IMR-90 (cell line): ENCODE data around the gene PALM3. TPM values are rescaled to one million over a fixed set of nuclear protein-coding genes. Genes with fewer than 3 reads are reported as not detected.

Experiments
- ATAC-seq: fragments of 200-7000 bp; cut with Tn5 transposase; 2 replicates; pipeline ENCODE4 v1.9.1; 2020; ENCODE audit warnings: low read depth, mild to moderate bottlenecking, moderate library complexity
- BruUV-seq: library from RNA; stranded (reverse); fragments of 400-500 nt; replicated peaks from 2 replicates; lab custom pipeline; 2021; lab: Mats Ljungman, UMichigan
- CTCF ChIA-PET: fragments of 300-600 bp; formaldehyde crosslinking; extraction: SDS; loops from one replicate; lab custom pipeline; 2021; ENCODE audit warnings: antibody characterized with exemption; lab: Yijun Ruan, JAX
- POLR2A ChIA-PET: fragments of 300-600 bp; sonication (Branson Sonifier 250); formaldehyde crosslinking; loops from one replicate; lab custom pipeline; 2022; ENCODE audit warnings: antibody characterized with exemption; ENCODE audit not compliant: unreplicated experiment; lab: Charles Lee
- DNase-seq: peaks from one replicate; pipeline ENCODE4 v3.0.0; 2013
- H2AFZ ChIP-seq: replicated peaks from 2 replicates; pipeline ENCODE3; 2013; ENCODE audit warnings: low read length, mild to moderate bottlenecking; ENCODE audit not compliant: poor library complexity
- H2AK5ac ChIP-seq: 2 replicates; pipeline ENCODE4 v1.6.1; 2013; ENCODE audit warnings: low read depth, low read length, inconsistent platforms
- H2AK9ac ChIP-seq: replicated peaks from 2 replicates; pipeline ENCODE3; 2013; ENCODE audit warnings: mild to moderate bottlenecking, low read depth, low read length, moderate library complexity; ENCODE audit not compliant: poor library complexity
- H2BK120ac ChIP-seq: 2 replicates; pipeline ENCODE4 v1.6.1; 2013; ENCODE audit warnings: low read depth, low read length, inconsistent platforms
- H2BK15ac ChIP-seq: 3 replicates; pipeline ENCODE4 v1.6.1; 2013; ENCODE audit warnings: low read depth, low read length, inconsistent platforms
- H2BK20ac ChIP-seq: 2 replicates; pipeline ENCODE4 v1.6.1; 2013; ENCODE audit warnings: low read depth, mild to moderate bottlenecking, inconsistent platforms, low read length, moderate library complexity
- H2BK5ac ChIP-seq: 2 replicates; pipeline ENCODE4 v1.6.1; 2013; ENCODE audit warnings: mild to moderate bottlenecking, low read depth, low read length, inconsistent platforms; ENCODE audit not compliant: poor library complexity, severe bottlenecking
- H3K14ac ChIP-seq: replicated peaks from 2 replicates; pipeline ENCODE4 v1.6.1; 2013; ENCODE audit warnings: low read depth, low read length, inconsistent platforms
- H3K18ac ChIP-seq: 2 replicates; pipeline ENCODE4 v1.6.1; 2013; ENCODE audit warnings: low read depth, low read length, control low read depth
- H3K23ac ChIP-seq: 2 replicates; pipeline ENCODE4 v1.6.1; 2013; ENCODE audit warnings: low read depth, low read length, inconsistent platforms
- H3K27ac ChIP-seq: 2 replicates; pipeline ENCODE4 v1.5.1; 2013; ENCODE audit warnings: mild to moderate bottlenecking, control low read depth, low read length; ENCODE audit not compliant: insufficient read depth
- H3K27me3 ChIP-seq: 2 replicates; pipeline ENCODE4 v1.6.1; 2013; ENCODE audit warnings: low read length; ENCODE audit not compliant: control insufficient read depth, insufficient read depth
- H3K36me3 ChIP-seq: 2 replicates; pipeline ENCODE4 v1.6.1; 2013; ENCODE audit warnings: low read length, mixed read lengths; ENCODE audit not compliant: control insufficient read depth, insufficient read depth
- H3K4ac ChIP-seq: 2 replicates; pipeline ENCODE4 v1.6.1; 2013; ENCODE audit warnings: low read depth, low read length, inconsistent platforms
- H3K4me1 ChIP-seq: 2 replicates; pipeline ENCODE4 v1.6.1; 2013; ENCODE audit warnings: low read length, mixed read lengths; ENCODE audit not compliant: control insufficient read depth, insufficient read depth
- H3K4me2 ChIP-seq: 2 replicates; pipeline ENCODE4 v1.6.1; 2013; ENCODE audit warnings: low read depth, mild to moderate bottlenecking, control low read depth, low read length, moderate library complexity
- H3K4me3 ChIP-seq: 2 replicates; pipeline ENCODE4 v1.5.1; 2013; ENCODE audit warnings: low read depth, mild to moderate bottlenecking, control low read depth, low read length, moderate library complexity; ENCODE audit not compliant: insufficient read depth
- H3K56ac ChIP-seq: 2 replicates; pipeline ENCODE4 v1.6.1; 2013; ENCODE audit warnings: low read length, inconsistent platforms; ENCODE audit not compliant: insufficient read depth; ENCODE audit errors: extremely low read depth
- H3K79me1 ChIP-seq, 2 experiments: 2 replicates each; pipeline ENCODE4 v1.6.1; 2013; ENCODE audit warnings: low read length in 2 of 2, inconsistent platforms in 1 of 2, low read depth in 1 of 2
- H3K9ac ChIP-seq: 2 replicates; pipeline ENCODE4 v1.6.1; 2013; ENCODE audit warnings: low read depth, low read length, control low read depth
- H3K9me1 ChIP-seq: 2 replicates; pipeline ENCODE4 v1.6.1; 2013; ENCODE audit warnings: low read length, inconsistent platforms; ENCODE audit not compliant: insufficient read depth
- H3K9me3 ChIP-seq: 2 replicates; pipeline ENCODE4 v1.6.1; 2013; ENCODE audit warnings: low read length; ENCODE audit not compliant: control insufficient read depth, insufficient read depth
- H4K20me1 ChIP-seq: 2 replicates; pipeline ENCODE4 v1.6.1; 2013; ENCODE audit warnings: low read length, inconsistent platforms; ENCODE audit not compliant: insufficient read depth
- H4K5ac ChIP-seq: 2 replicates; pipeline ENCODE4 v1.6.1; 2013; ENCODE audit warnings: mild to moderate bottlenecking, low read depth, low read length, control low read depth
- H4K8ac ChIP-seq, 2 experiments: 2 replicates each; pipeline ENCODE4 v1.6.1; 2013; ENCODE audit warnings: low read depth in 2 of 2, low read length in 2 of 2, control low read depth in 1 of 2, inconsistent platforms in 1 of 2
- H4K91ac ChIP-seq: 2 replicates; pipeline ENCODE4 v1.6.1; 2013; ENCODE audit warnings: low read depth, low read length, inconsistent platforms; ENCODE audit not compliant: insufficient read depth
- MAFK ChIP-seq: IDR thresholded peaks from 2 replicates; pipeline ENCODE4 v1.6.1; 2012; ENCODE audit warnings: low read depth, low read length, improper control_type of control experiment
- MAZ ChIP-seq: IDR thresholded peaks from 2 replicates; pipeline ENCODE4 v1.6.1; 2012; ENCODE audit warnings: low read depth, mild to moderate bottlenecking, low read length, improper control_type of control experiment, moderate library complexity, borderline replicate concordance
- MXI1 ChIP-seq: IDR thresholded peaks from 2 replicates; pipeline ENCODE4 v1.6.1; 2012; ENCODE audit warnings: low read depth, mild to moderate bottlenecking, low read length, moderate library complexity, borderline replicate concordance
- RFX5 ChIP-seq: IDR thresholded peaks from 2 replicates; pipeline ENCODE4 v1.8.0; 2012; ENCODE audit warnings: low read depth, mild to moderate bottlenecking, low read length, moderate library complexity
- WGBS, 2 experiments: methylation state at CpG; one replicate each; pipeline versions ENCODE4 v1.1.5 to v1.1.7; 2013; ENCODE audit warnings: missing lambda C conversion rate in 2 of 2; ENCODE audit not compliant: insufficient read length in 1 of 2; ENCODE audit errors: extremely low coverage in 2 of 2; 5-methylcytosine and 5-hydroxymethylcytosine counted together
- dilution Hi-C: fragments of 300-500 bp; cut with HindIII; formaldehyde crosslinking; loops from one replicate; pipeline ENCODE4 v1.14.3; 2018; ENCODE audit warnings: low sequenced_read_pairs; ENCODE audit not compliant: unreplicated experiment
- in situ Hi-C: fragments of 300-500 bp; cut with MboI; formaldehyde crosslinking; loops from 3 replicates; pipeline ENCODE4 v1.14.3; 2019; ENCODE audit warnings: low sequenced_read_pairs, inconsistent platforms, mixed read lengths
- intact Hi-C: fragments of 100-400 bp; cut with micrococcal nuclease; formaldehyde crosslinking; loops from 2 replicates; pipeline ENCODE4 v1.10.0; 2022
- polyA plus RNA-seq, 3 experiments: library from polyadenylated mRNA; depleted of rRNA; stranded (reverse); fragments of >200 nt; gene quantifications; 2 replicates each; pipeline ENCODE4 v1.2.3, GENCODE V29; 2012; ENCODE audit warnings: low replicate concordance in 1 of 3
- total RNA-seq: library from RNA; depleted of rRNA; stranded (reverse); fragments of >200 nt; gene quantifications from 2 replicates; pipeline ENCODE4 v1.2.3, GENCODE V29; 2012
- TF ChIP-seq, protein P1 (sequence below): fragments of 150-350 bp; IDR thresholded peaks from 2 replicates; pipeline ENCODE4 v1.6.1; 2016; ENCODE audit warnings: low read depth, mild to moderate bottlenecking, low read length, moderate library complexity, borderline replicate concordance
- TF ChIP-seq, protein P2 (sequence below): fragments of 150-350 bp; IDR thresholded peaks from 2 replicates; pipeline ENCODE4 v1.6.1; 2017; ENCODE audit warnings: mild to moderate bottlenecking, antibody characterized with exemption, low read length, low read depth

PALM3 gene
- total and polyA plus RNA-seq, 2 of the 4 experiments (the other 2 are of a cell fraction), result 0.18 to 0.84 TPM

DNA sequence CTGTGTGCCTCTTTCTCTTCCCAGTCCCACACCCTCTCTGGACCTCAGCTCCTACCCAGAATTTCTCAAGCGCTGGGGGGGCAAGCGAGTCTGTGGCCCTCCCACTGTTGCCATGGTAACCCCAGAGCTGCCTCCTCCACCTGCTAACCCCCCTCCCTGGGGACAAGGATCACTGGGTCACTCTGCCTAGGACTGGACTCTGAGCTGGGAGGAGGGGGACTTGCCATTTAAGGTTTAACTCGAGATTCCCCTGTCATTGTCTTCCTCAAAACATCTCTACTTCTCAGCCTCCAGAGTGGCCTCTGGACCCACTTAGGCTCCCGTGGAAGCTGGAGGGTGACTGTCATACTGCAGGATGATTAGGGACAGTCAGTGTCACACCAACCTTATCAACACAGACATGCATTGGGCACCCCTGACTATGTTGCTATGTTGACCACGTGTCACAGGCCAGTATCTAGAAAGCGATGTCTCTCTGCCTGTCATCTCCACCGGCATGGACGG lies 2.2 kb downstream of the PALM3 start:
- dilution Hi-C loops, result no loop called here
- no peak overlapping the region for H2BK5ac ChIP-seq
- no peak overlapping the region for H2BK20ac ChIP-seq
- H3K23ac ChIP-seq, result no peak overlapping the region
- H4K91ac ChIP-seq, result no peak overlapping the region
- no TSS peak for BruUV-seq
- no peak overlapping the region for H4K8ac ChIP-seq
- H3K4ac ChIP-seq, result no peak overlapping the region
- H2AK9ac ChIP-seq, result no peak overlapping the region
- ChIA-PET CTCF (interaction anchor here (0.5 to 1.9 kb wide), 9 partner anchors 10 to 933 kb away, joined by 3 to 9 read pairs (median 3); no protein-coding TSS in a partner anchor), POLR2A (no interaction called here)
- H2AK5ac ChIP-seq, result no peak overlapping the region
- 71% methylated on average over 2 of the region's 8 CpGs; no CpG with 5 or more reads in 1 of the 2 experiments for WGBS, 2 experiments
- TF ChIP-seq, protein P1, sequence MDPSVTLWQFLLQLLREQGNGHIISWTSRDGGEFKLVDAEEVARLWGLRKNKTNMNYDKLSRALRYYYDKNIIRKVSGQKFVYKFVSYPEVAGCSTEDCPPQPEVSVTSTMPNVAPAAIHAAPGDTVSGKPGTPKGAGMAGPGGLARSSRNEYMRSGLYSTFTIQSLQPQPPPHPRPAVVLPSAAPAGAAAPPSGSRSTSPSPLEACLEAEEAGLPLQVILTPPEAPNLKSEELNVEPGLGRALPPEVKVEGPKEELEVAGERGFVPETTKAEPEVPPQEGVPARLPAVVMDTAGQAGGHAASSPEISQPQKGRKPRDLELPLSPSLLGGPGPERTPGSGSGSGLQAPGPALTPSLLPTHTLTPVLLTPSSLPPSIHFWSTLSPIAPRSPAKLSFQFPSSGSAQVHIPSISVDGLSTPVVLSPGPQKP, result no peak
- TF ChIP-seq RFX5 (no peak), MXI1 (no peak), MAZ (no peak), MAFK (no peak)
- TF ChIP-seq, protein P2, sequence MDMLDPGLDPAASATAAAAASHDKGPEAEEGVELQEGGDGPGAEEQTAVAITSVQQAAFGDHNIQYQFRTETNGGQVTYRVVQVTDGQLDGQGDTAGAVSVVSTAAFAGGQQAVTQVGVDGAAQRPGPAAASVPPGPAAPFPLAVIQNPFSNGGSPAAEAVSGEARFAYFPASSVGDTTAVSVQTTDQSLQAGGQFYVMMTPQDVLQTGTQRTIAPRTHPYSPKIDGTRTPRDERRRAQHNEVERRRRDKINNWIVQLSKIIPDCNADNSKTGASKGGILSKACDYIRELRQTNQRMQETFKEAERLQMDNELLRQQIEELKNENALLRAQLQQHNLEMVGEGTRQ, result no peak
- no peak overlapping the region for H4K5ac ChIP-seq
- H3K79me1 ChIP-seq, result no peaks in the 10 kb centered on the region
- H3K27me3 ChIP-seq, result peaks cover 33% of the 10 kb centered on the region
- no peaks in the 10 kb centered on the region for H3K9me3 ChIP-seq
- no peak overlapping the region for H3K14ac ChIP-seq
- no peak overlapping the region for H3K4me3 ChIP-seq
- H2BK15ac ChIP-seq, result no peak overlapping the region
- H3K27ac ChIP-seq, result no peak overlapping the region
- H3K4me1 ChIP-seq, result peaks cover 1% of the 10 kb centered on the region; the same call in 1 of the 2 replicates
- H3K4me2 ChIP-seq, result no peak overlapping the region
- no peaks in the 10 kb centered on the region for H4K20me1 ChIP-seq
- DNase-seq, result no peak
- in situ Hi-C loops, result no loop called here
- H2BK120ac ChIP-seq, result no peak overlapping the region
- intact Hi-C loops, result no loop called here
- H2AFZ ChIP-seq, result no peak overlapping the region
- no peak overlapping the region for H3K18ac ChIP-seq
- no peaks in the 10 kb centered on the region for H3K36me3 ChIP-seq
- no peak for ATAC-seq
- H3K9ac ChIP-seq, result no peak overlapping the region
- no peaks in the 10 kb centered on the region for H3K9me1 ChIP-seq
- no peak overlapping the region for H3K56ac ChIP-seq
